ENCODE data around the gene MAP3K7. TPM values are rescaled to one million over a fixed set of nuclear protein-coding genes. Genes with fewer than 3 reads are reported as not detected.

MAP3K7 gene
- total RNA-seq, 1 donor from 2014 or later, result 31.8 TPM

- H3K9me3 Mint-ChIP-seq (ENCODE audit: unreplicated experiment), result no peaks in the 10 kb centered on the region
Observed at GRCh38 chr6:90472716-90473115, 114.2 kb downstream of the MAP3K7 start.

GRCh38 chr6:90471263-90471662 lies 115.6 kb downstream of the MAP3K7 start:
- Mint-ChIP-seq H3K27me3 (ENCODE audit: unreplicated experiment) (peaks cover 8% of the 10 kb centered on the region), H3K9me3 (ENCODE audit: unreplicated experiment) (no peaks in the 10 kb centered on the region), H3K36me3 (ENCODE audit: unreplicated experiment) (no peaks in the 10 kb centered on the region), H3K4me3 (ENCODE audit: unreplicated experiment) (no peak overlapping the region), H3K27ac (ENCODE audit: unreplicated experiment) (no peak overlapping the region), H3K4me1 (ENCODE audit: unreplicated experiment) (peaks cover 1% of the 10 kb centered on the region)
- TF ChIP-seq CTCF (IDR thresholded peaks at IDR 0.05), result no peak
- no peak for DNase-seq (ENCODE audit: extremely low spot score, unreplicated experiment)

More at GRCh38 chr6:90472716-90473115, 114.2 kb downstream of the MAP3K7 start:
- TF ChIP-seq CTCF (IDR thresholded peaks at IDR 0.05), result no peak
- Mint-ChIP-seq H3K4me1 (ENCODE audit: unreplicated experiment) (peaks cover 1% of the 10 kb centered on the region), H3K27ac (ENCODE audit: unreplicated experiment) (no peak overlapping the region), H3K4me3 (ENCODE audit: unreplicated experiment) (no peak overlapping the region), H3K36me3 (ENCODE audit: unreplicated experiment) (no peaks in the 10 kb centered on the region), H3K27me3 (ENCODE audit: unreplicated experiment) (peaks cover 8% of the 10 kb centered on the region)
- DNase-seq (ENCODE audit: extremely low spot score, unreplicated experiment), result no peak

- TF ChIP-seq CTCF (IDR thresholded peaks at IDR 0.05), result no peak
- Mint-ChIP-seq H3K4me3 (ENCODE audit: unreplicated experiment) (no peak overlapping the region), H3K9me3 (ENCODE audit: unreplicated experiment) (no peaks in the 10 kb centered on the region), H3K27ac (ENCODE audit: unreplicated experiment) (no peak overlapping the region), H3K27me3 (ENCODE audit: unreplicated experiment) (peaks cover 8% of the 10 kb centered on the region), H3K4me1 (ENCODE audit: unreplicated experiment) (peaks cover 1% of the 10 kb centered on the region), H3K36me3 (ENCODE audit: unreplicated experiment) (no peaks in the 10 kb centered on the region)
- DNase-seq (ENCODE audit: extremely low spot score, unreplicated experiment), result no peak
Observed at GRCh38 chr6:90469906-90470305, 117.0 kb downstream of the MAP3K7 start.

GRCh38 chr6:90468859-90469258 lies 118.0 kb downstream of the MAP3K7 start:
- no peak for DNase-seq (ENCODE audit: extremely low spot score, unreplicated experiment)
- H3K27me3 Mint-ChIP-seq (ENCODE audit: unreplicated experiment), result peaks cover 8% of the 10 kb centered on the region
- H3K4me1 Mint-ChIP-seq (ENCODE audit: unreplicated experiment), result peaks cover 1% of the 10 kb centered on the region
- H3K27ac Mint-ChIP-seq (ENCODE audit: unreplicated experiment), result no peak overlapping the region
- TF ChIP-seq CTCF (IDR thresholded peaks at IDR 0.05), result no peak
- no peaks in the 10 kb centered on the region for H3K36me3 Mint-ChIP-seq (ENCODE audit: unreplicated experiment)
- no peak overlapping the region for H3K4me3 Mint-ChIP-seq (ENCODE audit: unreplicated experiment)
- no peaks in the 10 kb centered on the region for H3K9me3 Mint-ChIP-seq (ENCODE audit: unreplicated experiment)

GRCh38 chr6:90468080-90468479 lies 118.8 kb downstream of the MAP3K7 start:
- TF ChIP-seq CTCF (IDR thresholded peaks at IDR 0.05), result no peak
- Mint-ChIP-seq H3K27me3 (ENCODE audit: unreplicated experiment) (peaks cover 8% of the 10 kb centered on the region), H3K4me3 (ENCODE audit: unreplicated experiment) (no peak overlapping the region), H3K27ac (ENCODE audit: unreplicated experiment) (no peak overlapping the region), H3K36me3 (ENCODE audit: unreplicated experiment) (no peaks in the 10 kb centered on the region), H3K9me3 (ENCODE audit: unreplicated experiment) (no peaks in the 10 kb centered on the region), H3K4me1 (ENCODE audit: unreplicated experiment) (no peaks in the 10 kb centered on the region)
- DNase-seq (ENCODE audit: extremely low spot score, unreplicated experiment), result no peak
